H9 (cell line): ENCODE data around the gene PLCD3. TPM values are rescaled to one million over a fixed set of nuclear protein-coding genes. Genes with fewer than 3 reads are reported as not detected.
A peak's percentile ranks its signal among the peaks of the same experiment; 100 is the strongest.

ENCODE experiments used
- DNase-seq: peaks from one replicate; pipeline ENCODE4 v3.0.0-alpha.2; 2017
- H2AFZ ChIP-seq: one replicate; pipeline ENCODE4 v1.6.1; 2013; ENCODE audit warnings: mild to moderate bottlenecking, low read length, control low read depth, moderate library complexity
- H2AK5ac ChIP-seq: 2 replicates; pipeline ENCODE4 v1.6.1; 2013; ENCODE audit warnings: low read length, control low read depth, mixed read lengths; ENCODE audit not compliant: insufficient read length
- H2BK120ac ChIP-seq: one replicate; pipeline ENCODE4 v1.6.1; 2013; ENCODE audit warnings: low read depth, mild to moderate bottlenecking, low read length, control low read depth, inconsistent platforms; ENCODE audit not compliant: poor library complexity, severe bottlenecking
- H2BK12ac ChIP-seq: 2 replicates; pipeline ENCODE4 v1.6.1; 2013; ENCODE audit warnings: low read length, control low read depth, mixed read lengths, low read depth; ENCODE audit not compliant: insufficient read length
- H2BK15ac ChIP-seq: 2 replicates; pipeline ENCODE4 v1.6.1; 2013; ENCODE audit warnings: low read depth, low read length, control low read depth
- H2BK20ac ChIP-seq: one replicate; pipeline ENCODE4 v1.6.1; 2013; ENCODE audit warnings: low read depth, mild to moderate bottlenecking, low read length, control low read depth, inconsistent platforms; ENCODE audit not compliant: poor library complexity, severe bottlenecking
- H2BK5ac ChIP-seq: 2 replicates; pipeline ENCODE4 v1.6.1; 2013; ENCODE audit warnings: low read length, control low read depth, mixed read lengths; ENCODE audit not compliant: insufficient read length
- H3K14ac ChIP-seq: 2 replicates; pipeline ENCODE4 v1.6.1; 2013; ENCODE audit warnings: low read length, control low read depth; ENCODE audit not compliant: insufficient read depth
- H3K18ac ChIP-seq: 2 replicates; pipeline ENCODE4 v1.6.1; 2013; ENCODE audit warnings: low read depth, mild to moderate bottlenecking, mixed read lengths, low read length, control low read depth; ENCODE audit not compliant: insufficient read length
- H3K23ac ChIP-seq: 2 replicates; pipeline ENCODE4 v1.6.1; 2013; ENCODE audit warnings: low read length, control low read depth, mixed read lengths, low read depth; ENCODE audit not compliant: insufficient read length
- H3K23me2 ChIP-seq: 2 replicates; pipeline ENCODE4 v1.6.1; 2013; ENCODE audit warnings: low read depth, mild to moderate bottlenecking, mixed read lengths, low read length, control low read depth; ENCODE audit not compliant: insufficient read length, poor library complexity, severe bottlenecking
- H3K27ac ChIP-seq: 2 replicates; pipeline ENCODE4 v1.5.1; 2013; ENCODE audit warnings: low read length, control low read depth, mixed read lengths, low read depth; ENCODE audit not compliant: insufficient read length
- H3K27me3 ChIP-seq: 2 replicates; pipeline ENCODE4 v1.6.1; 2013; ENCODE audit warnings: low read length, control low read depth, inconsistent platforms; ENCODE audit not compliant: insufficient read depth
- H3K4ac ChIP-seq: 2 replicates; pipeline ENCODE4 v1.6.1; 2013; ENCODE audit warnings: low read depth, mild to moderate bottlenecking, control low read depth, inconsistent platforms, low read length, moderate library complexity
- H3K4me1 ChIP-seq: 2 replicates; pipeline ENCODE4 v1.6.1; 2013; ENCODE audit warnings: low read length, control low read depth, inconsistent platforms; ENCODE audit not compliant: insufficient read depth
- H3K4me2 ChIP-seq: 2 replicates; pipeline ENCODE4 v1.6.1; 2013; ENCODE audit warnings: low read length, control low read depth, mixed read lengths; ENCODE audit not compliant: insufficient read length, insufficient read depth
- H3K56ac ChIP-seq: 2 replicates; pipeline ENCODE4 v1.6.1; 2013; ENCODE audit warnings: low read depth, mild to moderate bottlenecking, mixed read lengths, low read length, control low read depth; ENCODE audit not compliant: insufficient read length
- H3K79me1 ChIP-seq: 2 replicates; pipeline ENCODE4 v1.6.1; 2013; ENCODE audit warnings: low read depth, mild to moderate bottlenecking, moderate library complexity, low read length, control low read depth, inconsistent platforms; ENCODE audit not compliant: insufficient read depth, poor library complexity, severe bottlenecking
- H3K79me2 ChIP-seq: 2 replicates; pipeline ENCODE4 v1.6.1; 2013; ENCODE audit warnings: low read length, control low read depth, inconsistent platforms; ENCODE audit not compliant: insufficient read depth
- H3K9ac ChIP-seq: 2 replicates; pipeline ENCODE4 v1.6.1; 2013; ENCODE audit warnings: low read length, control low read depth, mixed read lengths; ENCODE audit not compliant: insufficient read length; ENCODE audit errors: extremely low read depth
- H3K9me3 ChIP-seq: one replicate; pipeline ENCODE4 v1.6.1; 2013; ENCODE audit warnings: low read depth, low read length, inconsistent platforms; ENCODE audit not compliant: control insufficient read depth
- H3T11ph ChIP-seq: one replicate; pipeline ENCODE4 v1.6.1; 2013; ENCODE audit warnings: mild to moderate bottlenecking, low read length, control low read depth, inconsistent platforms
- H4K20me1 ChIP-seq: one replicate; pipeline ENCODE4 v1.6.1; 2013; ENCODE audit not compliant: control insufficient read depth, insufficient read length, insufficient read depth
- H4K5ac ChIP-seq: 2 replicates; pipeline ENCODE4 v1.6.1; 2013; ENCODE audit warnings: low read depth, mild to moderate bottlenecking, mixed read lengths, low read length, control low read depth; ENCODE audit not compliant: insufficient read length
- H4K8ac ChIP-seq: replicated peaks from 2 replicates; pipeline ENCODE4 v1.6.1; 2013; ENCODE audit warnings: low read length, control low read depth, mixed read lengths, low read depth; ENCODE audit not compliant: insufficient read length
- H4K91ac ChIP-seq: 2 replicates; pipeline ENCODE4 v1.6.1; 2013; ENCODE audit warnings: low read depth, mild to moderate bottlenecking, moderate library complexity, mixed read lengths, low read length, control low read depth; ENCODE audit not compliant: insufficient read length
- H3K27ac Mint-ChIP-seq, 3 experiments: 2 replicates in 2 of 3; 3 replicates in 1 of 3; pipeline ENCODE4 v1.8.0; 2020 to 2021; ENCODE audit warnings: mixed read lengths in 3 of 3, mild to moderate bottlenecking in 1 of 3, moderate library complexity in 1 of 3
- H3K27me3 Mint-ChIP-seq: 2 replicates; pipeline ENCODE4 v1.8.0; 2021; ENCODE audit warnings: low read depth, mild to moderate bottlenecking, moderate library complexity, mixed read lengths
- H3K36me3 Mint-ChIP-seq, 3 experiments: 2 replicates in 2 of 3; 3 replicates in 1 of 3; pipeline ENCODE4 v1.8.0; 2020 to 2021; ENCODE audit warnings: low read depth in 3 of 3, mixed read lengths in 3 of 3; ENCODE audit not compliant: insufficient read depth in 1 of 3
- H3K4me1 Mint-ChIP-seq, 2 experiments: 2 replicates each; pipeline ENCODE4 v1.8.0; 2020; ENCODE audit warnings: mixed read lengths in 2 of 2
- H3K4me3 Mint-ChIP-seq, 2 experiments: 2 replicates in 1 of 2; 3 replicates in 1 of 2; pipeline ENCODE4 v1.8.0; 2020 to 2021; ENCODE audit warnings: mild to moderate bottlenecking in 2 of 2, mixed read lengths in 2 of 2, moderate library complexity in 1 of 2
- H3K9me3 Mint-ChIP-seq, 2 experiments: 2 replicates in 1 of 2; 3 replicates in 1 of 2; pipeline ENCODE4 v1.8.0; 2020; ENCODE audit warnings: mild to moderate bottlenecking in 2 of 2, mixed read lengths in 2 of 2, moderate library complexity in 1 of 2
- CTCF ChIP-seq: fragments of 200-600 bp; sonication (generic); conservative IDR thresholded peaks from 3 replicates; pipeline ENCODE4 v1.8.0; 2021; ENCODE audit warnings: antibody characterized with exemption, mild to moderate bottlenecking
- WGBS: extraction: QIAGEN DNeasy Blood & Tissue Kit; methylation state at CpG from one replicate; pipeline ENCODE4 v1.1.7; 2013; ENCODE audit warnings: missing lambda C conversion rate, low lambda C conversion rate, mixed read lengths; ENCODE audit not compliant: insufficient read length; ENCODE audit errors: extremely low coverage; 5-methylcytosine and 5-hydroxymethylcytosine counted together
- total RNA-seq: library from RNA; stranded (reverse); gene quantifications from 2 replicates; pipeline ENCODE4 v1.2.1, GENCODE V29; 2021

PLCD3 gene
- total RNA-seq, 1 experiment from 2014 or later = 41.6 TPM

GRCh38 chr17:45098081-45098868 lies 34.0 kb downstream of the PLCD3 start:
- Mint-ChIP-seq H3K36me3 (peaks cover 62 to 89% (median 77%) of the 10 kb centered on the region in 3 experiments), H3K4me3 (no peak overlapping the region)

More at GRCh38 chr17:45098081-45098868, 34.0 kb downstream of the PLCD3 start:
- Histone ChIP-seq H2BK120ac (no peak overlapping the region), H3K9ac (no peak overlapping the region), H3K9me3 (no peaks in the 10 kb centered on the region), H2AK5ac (no peak overlapping the region), H3T11ph (no peak overlapping the region), H3K56ac (no peak overlapping the region), H2BK15ac (no peak overlapping the region), H2BK5ac (no peak overlapping the region), H3K23ac (no peak overlapping the region), H2AFZ (no peak overlapping the region), H2BK20ac (no peak overlapping the region), H4K5ac (no peak overlapping the region), H3K4me1 (no peaks in the 10 kb centered on the region), H3K79me2 (no peaks in the 10 kb centered on the region; the same call in 1 of the 2 replicates), H3K18ac (no peak overlapping the region), H3K27ac (no peak overlapping the region), H3K4me2 (no peak overlapping the region), H4K91ac (no peak overlapping the region), H4K20me1 (no peaks in the 10 kb centered on the region), H3K14ac (no peak overlapping the region), H3K23me2 (no peaks in the 10 kb centered on the region), H3K79me1 (no peaks in the 10 kb centered on the region), H2BK12ac (no peak overlapping the region), H3K27me3 (no peaks in the 10 kb centered on the region), H3K4ac (no peak overlapping the region), H4K8ac (no peak overlapping the region)
- Mint-ChIP-seq H3K27me3 (no peaks in the 10 kb centered on the region), H3K27ac (peak overlapping the region in 1 of 3 experiments; percentile 77; a peak in 3 of 7 replicates), H3K4me1 (peaks cover 0 to 7% of the 10 kb centered on the region in 2 experiments; a peak in 2 of 4 replicates), H3K9me3 (no peaks in the 10 kb centered on the region)
- TF ChIP-seq CTCF = no peak
- peak; percentile 39 for DNase-seq
- no CpG with 5 or more reads among the region's 13 CpGs for WGBS
